Measurements from ENCODE around the gene IMPA2.

GRCh38 chr18:11980494-11981191 is 664 bp upstream of the IMPA2 start:
- no peak for TF ChIP-seq TARDBP (IDR thresholded peaks at IDR 0.05)
- no peak for TF ChIP-seq BHLHE40 (IDR thresholded peaks at IDR 0.05; ENCODE audit: borderline replicate concordance)
- TF ChIP-seq FOXM1 (IDR thresholded peaks at IDR 0.05; ENCODE audit: borderline replicate concordance) = no peak
- no peak for TF ChIP-seq SUZ12 (IDR thresholded peaks at IDR 0.05)
- no peak for TF ChIP-seq ELF4 (IDR thresholded peaks at IDR 0.05)
- no peak for TF ChIP-seq FOXK2 (IDR thresholded peaks at IDR 0.05)
- TF ChIP-seq, protein P1, sequence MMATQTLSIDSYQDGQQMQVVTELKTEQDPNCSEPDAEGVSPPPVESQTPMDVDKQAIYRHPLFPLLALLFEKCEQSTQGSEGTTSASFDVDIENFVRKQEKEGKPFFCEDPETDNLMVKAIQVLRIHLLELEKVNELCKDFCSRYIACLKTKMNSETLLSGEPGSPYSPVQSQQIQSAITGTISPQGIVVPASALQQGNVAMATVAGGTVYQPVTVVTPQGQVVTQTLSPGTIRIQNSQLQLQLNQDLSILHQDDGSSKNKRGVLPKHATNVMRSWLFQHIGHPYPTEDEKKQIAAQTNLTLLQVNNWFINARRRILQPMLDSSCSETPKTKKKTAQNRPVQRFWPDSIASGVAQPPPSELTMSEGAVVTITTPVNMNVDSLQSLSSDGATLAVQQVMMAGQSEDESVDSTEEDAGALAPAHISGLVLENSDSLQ (IDR thresholded peaks at IDR 0.05) = no peak
- TF ChIP-seq NFRKB (IDR thresholded peaks at IDR 0.05) = no peak
- no peak for TF ChIP-seq SP1 (IDR thresholded peaks at IDR 0.05)
- no peak for TF ChIP-seq HDGF (IDR thresholded peaks at IDR 0.05; ENCODE audit: borderline replicate concordance)

All from HEK293T (cell line).